Prostate gland (tissue), 2 donors: Measurements from ENCODE around the gene PAPOLB.

Experiments
- CTCF ChIP-seq, 4 experiments: fragments of 200-600 bp in 2 of 4; fragments of 450-650 bp in 2 of 4; sonication (generic) in 2 of 4; IDR thresholded peaks; 1 replicate in 3 of 4; 2 replicates in 1 of 4; pipeline ENCODE4 v1.5.1; 2016 to 2019; ENCODE audit warnings: antibody characterized with exemption in 4 of 4, mild to moderate bottlenecking in 2 of 4, moderate library complexity in 2 of 4
- POLR2A ChIP-seq: fragments of 450-650 bp; IDR thresholded peaks from one replicate; pipeline ENCODE4 v1.6.1; 2016; ENCODE audit warnings: antibody characterized with exemption, mild to moderate bottlenecking
- POLR2AphosphoS5 ChIP-seq: sonication (generic); formaldehyde crosslinking; IDR thresholded peaks from one replicate; pipeline ENCODE4 v1.6.1; 2017; ENCODE audit warnings: antibody characterized with exemption

GRCh38 chr7:4895766-4896165 lies 33.9 kb upstream of the PAPOLB start:
- no peak for TF ChIP-seq POLR2A
- no peak for TF ChIP-seq CTCF (IDR thresholded peaks at IDR 0.05)
- TF ChIP-seq POLR2AphosphoS5, result no peak
